Thymus (tissue), 11 donors: ENCODE measurements around the gene PHOX2B. TPM values are rescaled to one million over a fixed set of nuclear protein-coding genes. Genes with fewer than 3 reads are reported as not detected.

Experiments
- DNase-seq, 9 donors: peaks; one replicate each; pipeline ENCODE4 v3.0.0-alpha.2; 2013; ENCODE audit warnings: low spot score in 9 of 9, low read depth in 6 of 9, missing footprints in 1 of 9
- H3K27ac ChIP-seq, 2 donors: one replicate each; pipeline ENCODE4 v1.5.1; 2013; ENCODE audit warnings: control low read depth in 1 of 2, low read depth in 1 of 2, low read length in 1 of 2, mild to moderate bottlenecking in 1 of 2, moderate library complexity in 1 of 2
- H3K27me3 ChIP-seq, 2 donors: one replicate each; pipeline ENCODE4 v1.5.1; 2013; ENCODE audit warnings: low read length in 1 of 2; ENCODE audit not compliant: control insufficient read depth in 2 of 2, insufficient read depth in 1 of 2
- H3K36me3 ChIP-seq, 2 donors: one replicate each; pipeline ENCODE4 v1.5.1; 2013; ENCODE audit warnings: low read length in 1 of 2, mild to moderate bottlenecking in 1 of 2, moderate library complexity in 1 of 2; ENCODE audit not compliant: control insufficient read depth in 2 of 2, insufficient read depth in 2 of 2
- H3K4me1 ChIP-seq, 2 donors: one replicate each; pipeline ENCODE4 v1.5.1; 2013; ENCODE audit warnings: low read length in 2 of 2; ENCODE audit not compliant: control insufficient read depth in 2 of 2, insufficient read depth in 2 of 2
- H3K4me3 ChIP-seq, 2 donors: one replicate each; pipeline ENCODE4 v1.5.1; 2013; ENCODE audit warnings: low read length in 2 of 2, control low read depth in 1 of 2, mild to moderate bottlenecking in 1 of 2
- H3K9me3 ChIP-seq, 2 donors: one replicate each; pipeline ENCODE4 v1.5.1; 2013; ENCODE audit warnings: low read length in 1 of 2, mild to moderate bottlenecking in 1 of 2; ENCODE audit not compliant: control insufficient read depth in 2 of 2, insufficient read depth in 1 of 2
- WGBS: extraction: QIAGEN DNeasy Blood & Tissue Kit; methylation state at CpG from one replicate; pipeline ENCODE4 v1.1.7; 2013; 5-methylcytosine and 5-hydroxymethylcytosine counted together
- polyA plus RNA-seq: library from polyadenylated mRNA; stranded (reverse); fragments of 200-250 nt; gene quantifications from one replicate; pipeline ENCODE4 v1.2.3, GENCODE V29; 2013
- total RNA-seq: library from RNA; stranded (reverse); fragments of 120-200 nt; gene quantifications from one replicate; pipeline ENCODE4 v1.2.4, GENCODE V29; 2013
- donor health status: healthy.

The PHOX2B gene
- total and polyA plus RNA-seq, 2 donors: 0.11 TPM; not detected in 1

GRCh38 chr4:41703785-41704184 lies 44.7 kb downstream of the PHOX2B start:
- Histone ChIP-seq H3K27me3 (no peaks in the 10 kb centered on the region), H3K27ac (no peak overlapping the region), H3K4me3 (no peak overlapping the region), H3K4me1 (no peaks in the 10 kb centered on the region), H3K9me3 (no peaks in the 10 kb centered on the region), H3K36me3 (no peaks in the 10 kb centered on the region)
- WGBS: 86% methylated on average over 3 of the region's 3 CpGs
- DNase-seq: no peak

- Histone ChIP-seq H3K4me1 (no peaks in the 10 kb centered on the region), H3K27ac (no peak overlapping the region), H3K27me3 (no peaks in the 10 kb centered on the region), H3K9me3 (no peaks in the 10 kb centered on the region), H3K36me3 (no peaks in the 10 kb centered on the region), H3K4me3 (no peak overlapping the region)
- WGBS: 85% methylated on average over 4 of the region's 4 CpGs
- DNase-seq: no peak
These were observed 45.8 kb downstream of the PHOX2B start for GRCh38 chr4:41702770-41703169.

GRCh38 chr4:41701983-41702382 lies 46.5 kb downstream of the PHOX2B start:
- no peak for DNase-seq
- H3K36me3 ChIP-seq: no peaks in the 10 kb centered on the region
- WGBS: 86% methylated on average over 3 of the region's 3 CpGs
- no peaks in the 10 kb centered on the region for H3K27me3 ChIP-seq
- no peaks in the 10 kb centered on the region for H3K4me1 ChIP-seq
- H3K9me3 ChIP-seq: no peaks in the 10 kb centered on the region
- H3K4me3 ChIP-seq: no peak overlapping the region
- H3K27ac ChIP-seq: no peak overlapping the region

DNA sequence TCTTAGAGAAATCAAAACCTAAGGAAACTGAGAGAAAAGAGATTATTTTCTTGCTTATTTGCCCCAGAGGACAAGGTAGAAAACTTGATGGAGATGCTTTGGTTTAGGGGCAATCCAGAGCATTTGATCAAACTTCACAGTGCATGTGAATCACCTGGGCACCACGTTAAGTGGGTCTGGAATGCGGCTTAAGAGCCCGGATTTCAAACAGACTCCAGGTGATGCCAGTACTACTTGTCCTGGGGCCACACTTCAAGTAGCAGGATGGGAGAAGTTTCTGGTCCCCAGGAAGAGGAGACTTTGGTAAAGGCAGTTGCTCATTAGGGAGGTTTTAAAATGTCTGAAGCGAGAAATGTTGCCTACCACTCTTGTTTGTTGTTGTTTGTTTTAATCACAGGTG lies 51.8 kb downstream of the PHOX2B start:
- no peaks in the 10 kb centered on the region for H3K9me3 ChIP-seq
- H3K4me1 ChIP-seq: no peaks in the 10 kb centered on the region
- DNase-seq: no peak
- no peaks in the 10 kb centered on the region for H3K27me3 ChIP-seq
- WGBS: 92% methylated on average over 4 of the region's 4 CpGs
- H3K4me3 ChIP-seq: no peak overlapping the region
- H3K27ac ChIP-seq: no peak overlapping the region
- H3K36me3 ChIP-seq: no peaks in the 10 kb centered on the region

- WGBS: 96% methylated on average over 3 of the region's 3 CpGs
- H3K4me1 ChIP-seq: no peaks in the 10 kb centered on the region
- H3K27ac ChIP-seq: no peak overlapping the region
- no peaks in the 10 kb centered on the region for H3K36me3 ChIP-seq
- H3K4me3 ChIP-seq: no peak overlapping the region
- H3K9me3 ChIP-seq: no peaks in the 10 kb centered on the region
- no peak for DNase-seq
- no peaks in the 10 kb centered on the region for H3K27me3 ChIP-seq
These were observed 52.4 kb downstream of the PHOX2B start for GRCh38 chr4:41696131-41696530.

Other genes starting within 250 kb of the PHOX2B start
- 13.8 TPM for gene LIMCH1, start 210.6 kb downstream of the PHOX2B start, total RNA-seq
- gene LIMCH1, start 210.6 kb downstream of the PHOX2B start, polyA plus RNA-seq: 5.4 TPM
- 23.8 TPM for gene TMEM33, start 186.7 kb upstream of the PHOX2B start, total RNA-seq
- 13.7 TPM for gene TMEM33, start 186.7 kb upstream of the PHOX2B start, polyA plus RNA-seq
- gene DCAF4L1, start 233.0 kb upstream of the PHOX2B start, total RNA-seq: 0.09 TPM
- gene DCAF4L1, start 233.0 kb upstream of the PHOX2B start, polyA plus RNA-seq: 0.32 TPM
- 47.6 TPM for gene SLC30A9, start 241.8 kb upstream of the PHOX2B start, total RNA-seq
- gene SLC30A9, start 241.8 kb upstream of the PHOX2B start, polyA plus RNA-seq: 17.1 TPM